NCI-H510A treated with DMSO at 0.1 percent for 48 hours (cell line): ENCODE results near the gene ISCA2.
A peak's percentile ranks its signal among the peaks of the same experiment; 100 is the strongest.
"Not testable (repeated sequence)": the region's sequence is repeated elsewhere in the genome, so short reads cannot be mapped to it uniquely, and the experiment has no call there.

Source experiments
- DNase-seq: peaks from one replicate; lab custom pipeline; 2025; lab: John Stamatoyannopoulos, UW

Gene ISCA2

GRCh38 chr14:74493343-74494261 is at the start of gene ISCA2:
TSS of gene ISCA2 (plus strand) at chr14:74493765. CDS start at chr14:74493775, 10 bp downstream.
- peak; percentile 99 for DNase-seq

- DNase-seq: peak; percentile 44
Measured at GRCh38 chr14:74444866-74445265, 48.7 kb upstream of the ISCA2 start.

GRCh38 chr14:74454397-74454796 is 39.2 kb upstream of the ISCA2 start:
- not testable (repeated sequence) for DNase-seq

- no peak for DNase-seq
Measured at GRCh38 chr14:74456684-74457564, 36.6 kb upstream of the ISCA2 start.

GRCh38 chr14:74457565-74457895 is 36.0 kb upstream of the ISCA2 start:
- DNase-seq: no peak

GRCh38 chr14:74459289-74459946 is 34.1 kb upstream of the ISCA2 start:
- DNase-seq: no peak

- no peak for DNase-seq
Measured at GRCh38 chr14:74459976-74460375, 33.6 kb upstream of the ISCA2 start.

GRCh38 chr14:74462993-74463392 is 30.6 kb upstream of the ISCA2 start:
- no peak for DNase-seq

- DNase-seq: no peak
Measured at GRCh38 chr14:74463697-74464096, 29.9 kb upstream of the ISCA2 start.

GRCh38 chr14:74464785-74465184 is 28.8 kb upstream of the ISCA2 start:
- DNase-seq: no peak

GRCh38 chr14:74465335-74465734 is 28.2 kb upstream of the ISCA2 start:
- DNase-seq: no peak

GRCh38 chr14:74468513-74468912 is 25.1 kb upstream of the ISCA2 start:
- no peak for DNase-seq

- no peak for DNase-seq
Measured at GRCh38 chr14:74469548-74470518, 23.7 kb upstream of the ISCA2 start.

- no peak for DNase-seq
Measured at GRCh38 chr14:74472601-74473000, 21.0 kb upstream of the ISCA2 start.

- no peak for DNase-seq
Measured at GRCh38 chr14:74474376-74474775, 19.2 kb upstream of the ISCA2 start.

GRCh38 chr14:74475678-74476077 is 17.9 kb upstream of the ISCA2 start:
- no peak for DNase-seq

GRCh38 chr14:74476107-74476506 is 17.5 kb upstream of the ISCA2 start:
- no peak for DNase-seq

GRCh38 chr14:74476607-74477006 is 17.0 kb upstream of the ISCA2 start:
- no peak for DNase-seq

- peak; percentile 55 for DNase-seq
Measured at GRCh38 chr14:74478996-74479635, 14.4 kb upstream of the ISCA2 start.

- no peak for DNase-seq
Measured at GRCh38 chr14:74480046-74480445, 13.5 kb upstream of the ISCA2 start.

- no peak for DNase-seq
Measured at GRCh38 chr14:74482571-74482970, 11.0 kb upstream of the ISCA2 start.
